K562 (cell line): Measurements from ENCODE around the gene MC1R.

Source experiments
- CREB1 ChIP-seq, 2 experiments: sonication (generic) in 1 of 2; formaldehyde crosslinking in 1 of 2; IDR thresholded peaks; 2 replicates each; pipeline versions ENCODE4 v1.6.1 to v1.8.0; 2012 to 2022; ENCODE audit warnings: inconsistent platforms in 1 of 2, mild to moderate bottlenecking in 1 of 2, missing genetic modification reagents in 1 of 2, moderate library complexity in 1 of 2
- HNRNPL ChIP-seq: fragments of 200-400 bp; formaldehyde crosslinking; IDR thresholded peaks from 2 replicates; pipeline ENCODE4 v1.6.1; 2017; ENCODE audit warnings: low read depth, mild to moderate bottlenecking, low read length
- MAZ ChIP-seq, 2 experiments: fragments of 450-650 bp in 1 of 2; sonication (generic) in 1 of 2; formaldehyde crosslinking; IDR thresholded peaks in 1 of 2; conservative IDR thresholded peaks in 1 of 2; 2 replicates each; pipeline versions ENCODE4 v1.4.0 to v1.5.0; 2020; ENCODE audit warnings: mild to moderate bottlenecking in 1 of 2, missing genetic modification reagents in 1 of 2
- TF ChIP-seq, protein P1 (sequence below): IDR thresholded peaks from 2 replicates; pipeline ENCODE4 v1.6.1; 2011; ENCODE audit warnings: borderline replicate concordance, low read depth, mild to moderate bottlenecking, moderate library complexity, low read length; ENCODE audit not compliant: insufficient read depth, poor library complexity, severe bottlenecking

DNA sequence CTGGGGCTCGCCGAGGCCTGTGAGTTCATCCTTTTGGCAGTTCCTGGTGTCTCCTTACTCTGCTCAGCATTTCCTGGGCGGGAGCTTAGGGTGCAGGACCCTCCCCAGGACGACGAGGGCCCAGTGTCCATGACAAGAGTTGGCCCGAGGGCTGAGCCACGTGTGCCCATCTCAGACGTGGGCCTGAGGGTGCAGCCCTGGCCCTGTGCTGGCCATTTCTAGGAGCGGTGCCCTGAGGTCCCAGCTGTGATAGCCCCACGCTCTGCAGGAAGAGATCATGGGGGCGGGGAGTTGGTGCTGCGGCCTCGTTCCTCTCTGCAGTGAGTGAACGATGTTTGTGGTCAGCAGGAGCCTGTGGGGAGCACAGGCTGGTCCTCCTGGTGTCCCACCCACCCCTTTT, 6.0 kb upstream of the MC1R start:
- TF ChIP-seq, protein P1, sequence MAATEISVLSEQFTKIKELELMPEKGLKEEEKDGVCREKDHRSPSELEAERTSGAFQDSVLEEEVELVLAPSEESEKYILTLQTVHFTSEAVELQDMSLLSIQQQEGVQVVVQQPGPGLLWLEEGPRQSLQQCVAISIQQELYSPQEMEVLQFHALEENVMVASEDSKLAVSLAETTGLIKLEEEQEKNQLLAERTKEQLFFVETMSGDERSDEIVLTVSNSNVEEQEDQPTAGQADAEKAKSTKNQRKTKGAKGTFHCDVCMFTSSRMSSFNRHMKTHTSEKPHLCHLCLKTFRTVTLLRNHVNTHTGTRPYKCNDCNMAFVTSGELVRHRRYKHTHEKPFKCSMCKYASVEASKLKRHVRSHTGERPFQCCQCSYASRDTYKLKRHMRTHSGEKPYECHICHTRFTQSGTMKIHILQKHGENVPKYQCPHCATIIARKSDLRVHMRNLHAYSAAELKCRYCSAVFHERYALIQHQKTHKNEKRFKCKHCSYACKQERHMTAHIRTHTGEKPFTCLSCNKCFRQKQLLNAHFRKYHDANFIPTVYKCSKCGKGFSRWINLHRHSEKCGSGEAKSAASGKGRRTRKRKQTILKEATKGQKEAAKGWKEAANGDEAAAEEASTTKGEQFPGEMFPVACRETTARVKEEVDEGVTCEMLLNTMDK, result no peak
- TF ChIP-seq HNRNPL, result no peak
- no peak for TF ChIP-seq MAZ (CRISPR knock-in tag; conservative IDR thresholded peaks at IDR 0.05 in 1 of 2, IDR thresholded peaks at IDR 0.05 in 1 of 2)
- no peak for TF ChIP-seq CREB1 (IDR thresholded peaks at IDR 0.05)
- TF ChIP-seq CREB1 (CRISPR knock-in tag; IDR thresholded peaks at IDR 0.05), result no peak
